WI38 (cell line): ENCODE measurements around the gene EPHB2.

Source experiments
- H3K4me3 ChIP-seq: 2 replicates; pipeline ENCODE4 v1.5.1; 2011; ENCODE audit warnings: low read depth, mild to moderate bottlenecking, control low read depth, low read length
- CTCF ChIP-seq: IDR thresholded peaks from 2 replicates; pipeline ENCODE4 v1.5.1; 2012; ENCODE audit warnings: low read depth, mild to moderate bottlenecking, control low read depth, low read length

Gene EPHB2

DNA sequence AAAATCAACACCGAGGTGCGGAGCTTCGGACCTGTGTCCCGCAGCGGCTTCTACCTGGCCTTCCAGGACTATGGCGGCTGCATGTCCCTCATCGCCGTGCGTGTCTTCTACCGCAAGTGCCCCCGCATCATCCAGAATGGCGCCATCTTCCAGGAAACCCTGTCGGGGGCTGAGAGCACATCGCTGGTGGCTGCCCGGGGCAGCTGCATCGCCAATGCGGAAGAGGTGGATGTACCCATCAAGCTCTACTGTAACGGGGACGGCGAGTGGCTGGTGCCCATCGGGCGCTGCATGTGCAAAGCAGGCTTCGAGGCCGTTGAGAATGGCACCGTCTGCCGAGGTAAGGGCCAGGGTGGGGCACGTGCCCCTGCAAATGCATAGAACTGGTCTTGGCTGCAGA, 74.1 kb downstream of the EPHB2 start:
- no peak overlapping the region for H3K4me3 ChIP-seq
- TF ChIP-seq CTCF: no peak

DNA sequence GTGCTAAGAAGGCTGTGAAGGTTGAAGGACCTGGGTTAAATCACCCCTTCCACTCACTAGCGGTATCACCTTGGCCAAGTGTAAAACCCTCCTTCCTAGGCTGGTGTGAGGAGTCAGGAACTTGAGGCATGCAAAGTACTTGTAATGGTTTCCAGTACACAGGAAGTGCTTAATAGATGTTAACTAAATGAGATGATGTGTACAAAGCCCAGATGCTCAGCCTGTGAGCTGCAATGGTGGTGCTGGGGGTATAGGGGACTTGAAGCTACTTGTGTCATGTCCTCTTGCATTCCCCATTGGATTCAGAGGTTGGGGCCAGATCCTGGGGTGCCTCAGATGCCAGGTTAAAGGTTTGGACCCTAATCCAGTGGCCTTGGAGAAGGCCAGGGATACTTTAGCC, 75.5 kb downstream of the EPHB2 start:
- no peak overlapping the region for H3K4me3 ChIP-seq
- no peak for TF ChIP-seq CTCF

- no peak overlapping the region for H3K4me3 ChIP-seq
- TF ChIP-seq CTCF: no peak
Observed at GRCh38 chr1:22786719-22787489, 76.3 kb downstream of the EPHB2 start.

- no peak for TF ChIP-seq CTCF
- no peak overlapping the region for H3K4me3 ChIP-seq
Observed at GRCh38 chr1:22787636-22788035, 77.0 kb downstream of the EPHB2 start.

- TF ChIP-seq CTCF: no peak
- no peak overlapping the region for H3K4me3 ChIP-seq
Observed at GRCh38 chr1:22788254-22788661, 77.6 kb downstream of the EPHB2 start.

DNA sequence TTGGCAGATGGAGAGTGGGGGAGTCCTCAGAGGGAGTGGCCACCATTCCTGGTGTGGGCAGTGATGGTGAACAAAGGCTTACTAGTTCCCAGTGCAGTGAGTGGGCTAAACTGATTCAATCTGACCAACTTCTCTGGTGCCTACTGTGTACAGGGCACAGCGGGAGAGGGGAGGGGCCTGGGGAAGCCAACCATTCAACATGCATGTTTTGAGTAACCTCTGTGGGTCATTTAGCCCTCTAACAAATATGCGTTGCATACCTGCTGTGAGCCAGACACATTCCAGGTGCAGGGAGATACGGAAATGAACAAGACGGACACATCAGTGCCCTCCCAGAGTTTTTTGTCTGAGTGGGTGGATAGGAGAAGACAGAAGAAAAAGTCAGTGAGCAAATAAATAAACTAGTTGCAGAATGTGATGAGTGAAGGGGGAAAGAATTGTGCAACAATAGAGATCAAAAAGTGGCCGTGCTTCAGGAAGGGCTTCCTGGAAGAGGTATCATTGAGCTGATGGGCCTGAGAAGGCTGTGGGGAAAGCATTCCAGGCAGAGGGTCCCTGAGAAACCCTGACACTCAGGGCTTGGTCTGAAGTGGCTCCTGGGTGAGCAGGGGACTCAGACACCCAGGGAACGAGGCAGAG, 78.8 kb downstream of the EPHB2 start:
- no peak for TF ChIP-seq CTCF
- H3K4me3 ChIP-seq: no peak overlapping the region

DNA sequence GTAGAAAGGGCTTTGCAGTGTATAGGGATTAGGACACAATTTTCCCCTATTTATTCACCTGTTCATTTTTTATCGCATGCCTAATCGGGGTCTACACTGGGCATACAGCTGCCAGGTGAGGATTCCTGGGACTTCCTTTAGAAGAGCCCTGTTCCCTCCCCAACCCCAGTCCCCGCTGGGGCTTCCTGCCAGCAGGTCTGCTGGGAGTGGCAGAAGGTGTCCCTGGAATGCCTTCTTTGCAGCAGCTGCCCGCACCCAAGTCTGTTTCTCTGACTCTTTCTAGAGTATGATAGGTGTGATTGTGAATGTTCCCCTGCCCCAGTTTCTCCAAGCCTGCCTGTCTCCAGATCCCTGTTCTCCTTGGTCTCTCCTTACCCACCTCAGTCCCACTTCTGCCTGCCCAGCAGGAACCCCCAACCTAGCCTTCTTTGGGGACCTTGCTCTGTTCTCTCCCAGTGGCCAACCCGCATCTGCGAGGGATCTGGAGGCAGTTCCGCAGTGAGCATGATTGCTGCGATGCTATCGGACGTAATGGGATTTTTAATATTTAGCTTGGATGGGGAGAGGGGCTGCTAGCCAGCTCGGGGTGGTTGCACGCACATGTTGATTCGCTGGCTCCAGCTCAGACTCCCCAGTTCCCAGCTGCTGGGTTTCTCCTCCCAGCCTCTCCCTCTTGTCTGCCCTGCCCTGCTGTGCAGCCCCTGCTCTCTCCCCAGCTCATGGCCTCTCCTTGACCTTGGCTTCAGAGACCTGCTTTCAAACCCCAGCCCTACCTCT, 79.8 kb downstream of the EPHB2 start:
- TF ChIP-seq CTCF: no peak
- H3K4me3 ChIP-seq: no peak overlapping the region
